Activated B cell treated with CpG ODN at 0.5 μM for 24 hours (primary cell): ENCODE results near the gene PPIF. TPM values are rescaled to one million over a fixed set of nuclear protein-coding genes. Genes with fewer than 3 reads are reported as not detected.
A peak's percentile ranks its signal among the peaks of the same experiment; 100 is the strongest.

Experiments
- ATAC-seq: fragments of 200-7000 bp; cut with Tn5 transposase; one replicate; pipeline ENCODE4 v1.10.0; 2021; ENCODE audit warnings: low read depth, mild to moderate bottlenecking, moderate library complexity
- CTCF ChIA-PET: fragments of 350-600 bp; sonication (Branson Sonifier 250); formaldehyde crosslinking; loops from one replicate; lab custom pipeline; 2021; ENCODE audit warnings: antibody characterized with exemption; lab: Charles Lee
- POLR2A ChIA-PET: fragments of 350-600 bp; sonication (Branson Sonifier 250); formaldehyde crosslinking; loops from one replicate; lab custom pipeline; 2021; ENCODE audit warnings: antibody characterized with exemption; lab: Charles Lee
- DNase-seq: peaks from one replicate; pipeline ENCODE4 v3.0.0; 2022
- H3K27ac Mint-ChIP-seq: one replicate; pipeline ENCODE4 v1.8.0; 2020; ENCODE audit warnings: mixed read lengths
- H3K27me3 Mint-ChIP-seq: one replicate; pipeline ENCODE4 v1.8.0; 2021; ENCODE audit warnings: mixed read lengths
- H3K36me3 Mint-ChIP-seq: one replicate; pipeline ENCODE4 v1.8.0; 2021; ENCODE audit warnings: low read depth, mixed read lengths
- H3K4me1 Mint-ChIP-seq: one replicate; pipeline ENCODE4 v1.8.0; 2021; ENCODE audit warnings: mixed read lengths
- H3K4me3 Mint-ChIP-seq: one replicate; pipeline ENCODE4 v1.8.0; 2020; ENCODE audit warnings: mild to moderate bottlenecking, mixed read lengths
- H3K9me3 Mint-ChIP-seq: one replicate; pipeline ENCODE4 v1.8.0; 2020; ENCODE audit warnings: mixed read lengths
- CTCF ChIP-seq: fragments of 200-600 bp; IDR thresholded peaks from one replicate; pipeline ENCODE4 v1.8.0; 2022; ENCODE audit warnings: antibody characterized with exemption, mild to moderate bottlenecking
- intact Hi-C: fragments of 100-400 bp; cut with micrococcal nuclease; formaldehyde crosslinking; loops from one replicate; pipeline ENCODE4 v1.15.1; 2024
- total RNA-seq: library from RNA; stranded (reverse); gene quantifications from 2 replicates; pipeline ENCODE4 v1.2.3, GENCODE V29; 2022

The PPIF gene
- total RNA-seq, 1 donor from 2014 or later: 72.5 TPM

- no peak for TF ChIP-seq CTCF
- CTCF ChIA-PET: no interaction called here
- H3K36me3 Mint-ChIP-seq: peaks cover 38% of the 10 kb centered on the region
- H3K4me1 Mint-ChIP-seq: peaks cover 35% of the 10 kb centered on the region
- no peak overlapping the region for H3K4me3 Mint-ChIP-seq
- H3K27me3 Mint-ChIP-seq: no peaks in the 10 kb centered on the region
- no peak for ATAC-seq
- H3K9me3 Mint-ChIP-seq: no peaks in the 10 kb centered on the region
- no peak overlapping the region for H3K27ac Mint-ChIP-seq
- intact Hi-C loops: no loop called here
- no peak for DNase-seq
- POLR2A ChIA-PET: interaction anchor here (3.1 to 3.7 kb wide), 2 partner anchors 29 to 71 kb away, joined by 30 to 37 read pairs; no protein-coding TSS in a partner anchor
Observed at GRCh38 chr10:79314761-79315601, 32.3 kb upstream of the PPIF start.

- DNase-seq (no peak), ATAC-seq (no peak)
- no peak overlapping the region for H3K27ac Mint-ChIP-seq
- TF ChIP-seq CTCF: no peak
- H3K4me1 Mint-ChIP-seq: peaks cover 39% of the 10 kb centered on the region
- no peaks in the 10 kb centered on the region for H3K9me3 Mint-ChIP-seq
- CTCF ChIA-PET: interaction anchor here (0.8 to 1.0 kb wide), 2 partner anchors 21 to 29 kb away, joined by 3 to 4 read pairs; no protein-coding TSS in a partner anchor
- H3K4me3 Mint-ChIP-seq: no peak overlapping the region
- no peaks in the 10 kb centered on the region for H3K27me3 Mint-ChIP-seq
- intact Hi-C loops: no loop called here
- POLR2A ChIA-PET: interaction anchor here (0.7 to 3.7 kb wide), 5 partner anchors 11 to 76 kb away, joined by 4 to 37 read pairs (median 7); no protein-coding TSS in a partner anchor
- H3K36me3 Mint-ChIP-seq: peaks cover 34% of the 10 kb centered on the region
Observed at GRCh38 chr10:79315602-79315920, 31.7 kb upstream of the PPIF start.

- TF ChIP-seq CTCF: no peak
- ATAC-seq (peak; percentile 89), DNase-seq (peak; percentile 39)
- Mint-ChIP-seq H3K4me1 (peaks cover 43% of the 10 kb centered on the region), H3K36me3 (peaks cover 29% of the 10 kb centered on the region), H3K27ac (peak overlapping the region; percentile 56), H3K27me3 (no peaks in the 10 kb centered on the region), H3K4me3 (peak overlapping the region; percentile 48), H3K9me3 (no peaks in the 10 kb centered on the region)
- intact Hi-C loops: loop anchor here (1.0 kb wide), 4 partner anchors 14 to 68 kb away; partner anchors contain the start of gene PPIF
- CTCF ChIA-PET: interaction anchor here (1.0 kb wide), 3 partner anchors 29 to 33 kb away, joined by 3 to 4 read pairs (median 3); no protein-coding TSS in a partner anchor
- POLR2A ChIA-PET: interaction anchor here (0.8 to 4.6 kb wide), 15 partner anchors 9 to 77 kb away, joined by 3 to 37 read pairs (median 6); no protein-coding TSS in a partner anchor
Observed at GRCh38 chr10:79316671-79317431, 30.4 kb upstream of the PPIF start.

- Mint-ChIP-seq H3K27ac (peak overlapping the region; percentile 56), H3K9me3 (no peaks in the 10 kb centered on the region), H3K4me3 (no peak overlapping the region), H3K4me1 (peaks cover 53% of the 10 kb centered on the region), H3K27me3 (no peaks in the 10 kb centered on the region), H3K36me3 (peaks cover 16% of the 10 kb centered on the region)
- POLR2A ChIA-PET: interaction anchor here (0.7 to 4.6 kb wide), 10 partner anchors 8 to 344 kb away, joined by 3 to 37 read pairs (median 8); no protein-coding TSS in a partner anchor
- DNase-seq: no peak
- CTCF ChIA-PET: interaction anchor here (0.7 kb wide), 1 partner anchor 123 kb away, joined by 3 read pairs; no protein-coding TSS in a partner anchor
- ATAC-seq: no peak
- intact Hi-C loops: no loop called here
- TF ChIP-seq CTCF: no peak
Observed at GRCh38 chr10:79318369-79318768, 28.9 kb upstream of the PPIF start.
